ENCODE measurements around the gene ZP1. TPM values are rescaled to one million over a fixed set of nuclear protein-coding genes. Genes with fewer than 3 reads are reported as not detected.
A peak's percentile ranks its signal among the peaks of the same experiment; 100 is the strongest.

ZP1 gene
- total and polyA plus RNA-seq, 2 of the 13 experiments (the other 11 are each of a cell fraction or from before 2014, with no cell fraction given), result 0.16 TPM; not detected in 1

- TF ChIP-seq ZSCAN30 (CRISPR knock-in tag; IDR thresholded peaks at IDR 0.05) (no peak), SRF (IDR thresholded peaks at IDR 0.05; ENCODE audit: low read depth, low read length) (no peak), ZBTB10 (CRISPR knock-in tag; IDR thresholded peaks at IDR 0.05; ENCODE audit: borderline replicate concordance) (peak; percentile 67), ZNF138 (CRISPR knock-in tag; IDR thresholded peaks at IDR 0.05; ENCODE audit: low read depth) (0 out of 2 replicates have a peak, but pooled peaks have one; percentile 77), DNMT1 (CRISPR knock-in tag; IDR thresholded peaks at IDR 0.05) (no peak), ISL2 (CRISPR knock-in tag; IDR thresholded peaks at IDR 0.05) (0 out of 2 replicates have a peak, but pooled peaks have one; percentile 27), BORCS8-MEF2B (CRISPR knock-in tag; IDR thresholded peaks at IDR 0.05) (no peak), ZNF775 (CRISPR knock-in tag; IDR thresholded peaks at IDR 0.05; ENCODE audit: borderline replicate concordance) (no peak), THAP9 (CRISPR knock-in tag; IDR thresholded peaks at IDR 0.05; ENCODE audit: borderline replicate concordance) (no peak), NR2C2 (CRISPR knock-in tag; IDR thresholded peaks at IDR 0.05; ENCODE audit: borderline replicate concordance) (no peak; the same call in 1 of the 2 replicates), ZBTB25 (CRISPR knock-in tag; IDR thresholded peaks at IDR 0.05) (no peak), HBP1 (CRISPR knock-in tag; IDR thresholded peaks at IDR 0.05; ENCODE audit: low read depth) (no peak), MTF2 (CRISPR knock-in tag; IDR thresholded peaks at IDR 0.05; ENCODE audit: borderline replicate concordance) (no peak), ZNF10 (CRISPR knock-in tag; IDR thresholded peaks at IDR 0.05; ENCODE audit: borderline replicate concordance, low read depth) (no peak)
Observed at GRCh38 chr11:60913793-60914632, 46.7 kb downstream of the ZP1 start, which contains the start of gene TMEM109 (continued).
